ENCODE results near the gene FLOT1. TPM values are rescaled to one million over a fixed set of nuclear protein-coding genes. Genes with fewer than 3 reads are reported as not detected.
A peak's percentile ranks its signal among the peaks of the same experiment; 100 is the strongest.

FLOT1 gene, protein sequence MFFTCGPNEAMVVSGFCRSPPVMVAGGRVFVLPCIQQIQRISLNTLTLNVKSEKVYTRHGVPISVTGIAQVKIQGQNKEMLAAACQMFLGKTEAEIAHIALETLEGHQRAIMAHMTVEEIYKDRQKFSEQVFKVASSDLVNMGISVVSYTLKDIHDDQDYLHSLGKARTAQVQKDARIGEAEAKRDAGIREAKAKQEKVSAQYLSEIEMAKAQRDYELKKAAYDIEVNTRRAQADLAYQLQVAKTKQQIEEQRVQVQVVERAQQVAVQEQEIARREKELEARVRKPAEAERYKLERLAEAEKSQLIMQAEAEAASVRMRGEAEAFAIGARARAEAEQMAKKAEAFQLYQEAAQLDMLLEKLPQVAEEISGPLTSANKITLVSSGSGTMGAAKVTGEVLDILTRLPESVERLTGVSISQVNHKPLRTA
- 46.6 and 107 TPM in 2 replicates for total RNA-seq

DNA sequence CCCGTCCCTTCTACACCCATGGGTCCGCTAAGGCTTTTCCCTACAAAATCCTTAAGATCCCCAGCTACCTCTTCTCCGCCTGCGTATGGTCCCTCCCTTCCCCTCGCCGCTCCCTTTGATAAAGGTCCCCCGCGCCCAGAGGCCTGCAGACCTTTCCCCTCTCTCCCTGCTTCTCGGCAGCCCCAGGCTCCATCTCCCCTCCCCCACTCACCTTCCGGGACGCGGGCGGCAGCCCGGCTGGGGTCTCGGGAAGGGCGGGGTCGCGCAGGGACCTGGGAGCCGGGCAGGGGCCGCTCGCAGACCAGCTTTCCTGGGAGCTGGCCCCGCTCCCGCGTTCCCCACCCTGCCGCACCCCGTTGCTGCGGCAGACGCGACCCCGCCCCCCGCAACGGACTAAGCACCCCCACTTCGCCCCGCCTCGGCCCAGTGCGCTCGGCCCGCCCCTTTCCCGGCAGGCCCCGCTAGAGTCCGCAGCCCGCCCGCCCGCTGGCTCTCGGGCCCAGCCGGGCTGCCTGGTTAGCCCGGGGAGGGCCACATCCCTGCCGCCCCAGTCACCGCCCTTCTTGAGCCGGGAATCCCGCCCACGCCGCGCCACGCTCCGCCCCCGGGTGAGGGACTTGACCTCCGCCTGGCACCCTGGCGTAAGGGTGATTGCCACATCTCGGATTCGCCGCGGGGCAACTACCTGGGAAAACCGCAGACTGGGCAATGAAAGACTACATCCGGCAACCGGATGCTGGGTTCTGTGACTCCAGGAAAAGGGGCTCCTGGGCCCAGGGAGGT is at the start of gene FLOT1:
Gene FLOT1, minus strand, starts transcription at position 372 of the 783 bp plus-strand sequence. CDS start 498 bp downstream, outside the sequence.
- DNase-seq (ENCODE audit: low read depth, low spot score): no peak

DNA sequence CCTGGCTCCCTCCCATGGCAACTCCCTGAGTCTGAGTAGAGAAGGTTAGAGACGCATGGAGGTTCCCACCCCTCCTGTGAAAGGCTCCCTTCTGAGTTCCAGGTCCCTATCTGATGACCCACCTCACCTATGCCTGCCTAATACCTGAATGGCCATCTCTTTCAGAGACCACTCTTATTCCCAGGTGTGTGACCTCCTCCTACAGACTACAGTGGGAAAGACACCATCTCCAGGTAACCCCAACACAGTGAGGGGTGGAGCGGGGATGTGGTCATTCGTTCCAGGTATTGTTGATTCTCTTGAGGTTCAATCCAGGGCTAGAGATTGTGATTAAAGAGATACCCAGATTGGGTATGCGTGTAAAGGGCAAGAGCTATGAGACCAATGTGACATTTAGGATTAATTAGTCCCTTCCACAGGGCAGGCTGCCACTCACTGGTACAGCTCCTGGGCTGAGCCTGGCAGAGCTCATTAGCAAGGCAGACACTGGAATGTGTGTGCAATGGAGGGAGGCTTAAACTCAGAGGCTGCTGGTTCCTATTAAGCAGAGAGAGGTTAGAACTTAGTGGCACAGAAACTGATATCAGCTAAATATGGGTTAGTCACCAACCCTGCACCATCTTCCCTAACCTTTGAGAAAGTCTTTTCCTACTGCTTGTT is 48.4 kb upstream of the FLOT1 start:
- DNase-seq (ENCODE audit: low read depth, low spot score): no peak

DNA sequence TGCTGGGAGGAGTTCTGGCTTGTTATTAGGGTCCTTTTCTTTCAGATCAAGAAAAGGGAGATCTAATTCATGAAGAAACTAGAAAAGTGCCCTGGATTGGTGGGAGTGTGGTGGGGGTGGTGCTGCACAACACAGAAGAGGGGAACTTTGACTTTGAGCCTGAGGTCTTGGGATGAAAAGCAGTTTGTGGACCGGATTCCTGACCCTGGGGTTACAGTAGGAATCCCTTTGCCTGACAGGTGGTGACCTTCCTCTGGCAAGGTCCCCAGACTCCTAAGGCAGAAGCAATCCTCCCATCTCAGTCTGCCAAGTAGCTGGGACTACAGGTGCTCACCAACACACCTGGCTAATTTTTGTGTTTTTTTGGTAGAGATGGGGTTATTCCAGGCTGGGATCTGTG is 47.1 kb upstream of the FLOT1 start:
- DNase-seq (ENCODE audit: low read depth, low spot score): no peak

DNA sequence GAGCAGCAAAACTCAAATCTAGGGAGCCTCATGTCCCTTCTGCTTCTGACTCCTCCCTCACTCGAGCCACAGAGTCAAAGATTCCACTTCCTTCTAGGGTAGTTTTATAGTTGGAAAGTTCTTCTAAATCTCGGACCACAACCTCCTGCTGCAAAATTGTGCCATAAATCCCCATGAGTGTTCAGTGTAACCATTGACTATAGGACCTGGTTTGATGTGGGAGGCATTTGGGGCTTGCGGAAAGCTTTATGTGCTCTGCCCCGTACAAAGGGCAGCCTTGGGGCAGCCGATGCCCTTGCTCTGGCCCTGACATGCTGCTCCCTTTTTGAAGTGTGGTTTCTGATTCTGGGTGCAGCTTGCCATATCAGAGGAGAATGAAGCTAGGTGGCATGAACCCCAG is 45.5 kb upstream of the FLOT1 start:
- DNase-seq (ENCODE audit: low read depth, low spot score): no peak

DNA sequence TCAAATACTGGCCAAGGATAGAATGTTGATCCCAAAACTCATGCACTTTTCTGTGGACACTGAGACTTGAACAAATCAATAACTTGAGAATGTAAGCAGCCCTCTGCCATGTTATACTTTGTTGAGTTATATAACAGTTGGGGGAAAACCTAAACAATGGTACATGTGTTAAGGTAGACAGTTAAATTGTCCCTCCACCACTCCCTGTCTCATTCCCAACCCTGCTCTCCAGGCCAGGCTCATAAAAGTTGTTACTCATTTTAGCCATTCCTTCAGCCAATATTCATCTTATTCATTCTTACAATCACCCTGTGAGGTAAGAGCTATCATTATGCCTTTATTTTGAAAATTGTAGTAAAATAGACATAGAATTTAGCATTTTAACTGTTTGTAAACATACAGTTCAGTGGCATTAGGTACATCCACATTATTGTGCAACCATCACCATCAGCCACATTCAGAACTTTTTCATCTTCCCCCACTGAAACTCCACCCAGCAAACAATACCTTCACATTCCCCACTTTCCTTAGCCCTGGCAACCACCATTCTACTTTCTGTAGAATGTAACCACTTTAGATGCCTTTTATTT is 40.0 kb upstream of the FLOT1 start:
- no peak for DNase-seq (ENCODE audit: low read depth, low spot score)

DNA sequence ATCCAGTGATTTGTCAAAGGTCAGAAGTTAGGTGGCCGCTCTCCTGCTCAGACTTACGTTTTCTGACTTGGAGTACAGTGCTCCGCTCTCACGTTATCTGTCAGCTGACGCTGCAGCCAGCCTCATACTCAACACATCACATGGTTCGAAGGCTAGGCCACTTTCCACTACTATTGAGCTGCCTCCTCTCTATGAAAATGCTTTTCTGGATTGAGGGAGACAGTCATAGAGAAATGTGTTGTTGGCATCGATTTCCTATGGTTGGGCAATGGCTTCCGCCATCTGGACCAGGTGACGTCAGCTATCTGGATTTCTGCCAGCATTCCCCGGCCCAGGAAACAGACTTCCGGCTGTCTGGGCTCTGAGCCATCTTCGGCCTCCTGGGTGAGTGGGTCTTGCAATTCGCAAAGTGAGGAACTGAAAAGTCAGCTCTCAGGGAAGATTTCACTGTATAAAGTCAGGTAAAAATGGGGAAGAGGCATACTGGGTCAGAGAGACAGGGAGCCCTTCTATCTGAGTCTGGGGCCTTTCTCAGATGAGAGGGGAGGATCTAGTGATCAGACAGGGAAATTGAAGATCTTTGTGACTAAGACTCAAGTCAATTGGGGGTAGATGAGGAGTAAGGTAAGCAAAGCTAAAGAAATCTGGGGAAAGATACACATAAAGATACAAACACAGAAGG is 39.4 kb upstream of the FLOT1 start:
- DNase-seq (ENCODE audit: low read depth, low spot score): peak; percentile 84

DNA sequence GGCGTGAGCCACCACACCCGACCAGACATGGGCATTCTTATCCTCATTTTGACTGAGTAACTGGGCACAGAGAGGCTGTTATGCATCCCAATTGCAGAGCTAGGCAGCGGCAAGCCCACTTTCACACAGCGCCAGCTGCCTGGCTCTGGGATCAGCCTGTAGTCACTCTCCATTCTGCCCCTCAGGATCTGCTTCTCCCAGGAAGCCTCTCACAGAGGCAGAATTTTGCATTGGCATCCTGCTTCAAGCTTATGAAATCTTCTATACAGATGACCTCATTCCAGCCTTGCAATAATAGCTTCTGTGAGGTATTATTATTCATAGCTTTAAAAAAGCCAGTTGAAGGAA is 38.9 kb upstream of the FLOT1 start:
- DNase-seq (ENCODE audit: low read depth, low spot score): no peak

DNA sequence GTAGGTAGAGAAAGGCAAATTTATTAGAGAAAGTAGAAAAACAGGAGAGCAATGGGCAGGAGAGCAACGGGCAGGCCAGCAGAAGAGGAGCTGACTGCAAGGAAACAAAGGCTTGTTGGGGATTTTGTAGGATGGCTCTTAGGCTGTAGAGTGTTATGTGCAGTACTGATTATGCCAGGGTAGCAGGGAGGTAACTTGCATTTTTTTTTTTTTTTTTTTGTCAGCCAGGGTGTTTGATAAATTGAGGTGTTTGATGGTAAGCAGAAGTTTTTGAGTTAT is 38.1 kb upstream of the FLOT1 start:
- DNase-seq (ENCODE audit: low read depth, low spot score): no peak

DNA sequence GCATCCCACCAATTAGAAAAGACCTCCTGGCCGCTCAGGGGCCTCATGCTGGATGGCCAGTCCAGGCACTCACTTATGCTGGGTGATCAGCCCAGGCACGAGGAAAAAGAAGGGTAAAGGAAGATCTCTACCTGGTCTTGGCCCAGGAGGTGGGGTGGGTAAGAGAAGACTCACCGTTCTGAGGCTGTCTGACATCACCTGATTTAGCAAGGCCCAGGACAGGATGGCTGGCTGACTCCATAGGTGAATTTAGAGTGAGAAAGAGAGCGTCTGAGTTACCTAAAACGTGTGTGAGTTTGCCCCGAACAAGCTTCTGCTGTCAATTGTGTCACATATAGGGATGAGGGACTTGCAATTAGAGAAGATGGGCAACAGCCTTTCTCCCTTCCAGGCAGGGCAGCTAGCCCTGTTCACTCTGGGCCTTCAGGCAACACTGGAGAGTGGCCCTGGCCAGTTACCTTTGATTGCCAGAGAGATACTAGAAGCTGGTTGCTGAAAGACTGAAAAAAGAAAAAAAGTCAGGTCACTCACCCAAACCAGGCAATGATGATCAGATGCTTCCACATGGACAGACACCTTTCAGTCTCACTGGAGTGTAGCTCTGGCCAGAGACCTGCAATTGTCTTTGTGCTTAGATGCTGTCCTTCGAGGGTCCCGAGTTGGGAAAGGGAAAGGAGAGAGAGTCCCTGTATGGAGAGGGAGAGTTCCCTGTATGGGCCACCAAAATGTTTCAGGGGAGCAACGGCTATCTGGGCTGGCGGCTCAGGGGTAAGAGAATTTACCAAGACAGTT is 37.6 kb upstream of the FLOT1 start:
- DNase-seq (ENCODE audit: low read depth, low spot score): no peak

DNA sequence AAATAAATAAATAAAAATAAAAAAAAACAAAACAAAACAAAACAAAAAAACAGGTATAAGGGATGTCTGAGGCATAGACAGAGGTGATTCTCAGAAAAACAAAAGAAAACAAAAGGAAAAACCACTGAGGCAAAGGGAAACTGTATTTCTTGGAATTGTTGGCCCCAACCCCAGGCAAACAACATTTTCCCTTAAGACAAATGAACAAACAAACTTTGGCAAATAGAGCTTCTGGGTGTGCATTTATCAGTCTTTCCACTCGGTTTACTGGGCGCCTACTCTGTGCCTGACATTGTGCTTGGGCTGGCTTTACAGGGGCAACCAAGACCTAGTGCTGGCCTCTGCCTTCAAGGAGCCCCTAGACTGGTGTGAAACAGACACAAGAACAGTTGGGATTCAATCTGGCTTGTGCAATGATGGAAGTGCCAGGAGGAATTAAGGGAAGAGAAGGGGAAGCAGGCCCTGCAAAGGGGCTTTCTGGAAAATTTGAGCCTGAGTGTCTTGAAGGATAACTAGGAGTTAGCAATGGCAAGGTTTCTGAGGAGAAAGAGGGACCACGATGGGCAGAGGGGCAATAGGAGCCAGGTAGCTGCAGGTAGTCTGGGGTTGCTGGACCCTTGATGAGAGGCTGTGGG is 35.6 kb upstream of the FLOT1 start:
- DNase-seq (ENCODE audit: low read depth, low spot score): no peak

DNA sequence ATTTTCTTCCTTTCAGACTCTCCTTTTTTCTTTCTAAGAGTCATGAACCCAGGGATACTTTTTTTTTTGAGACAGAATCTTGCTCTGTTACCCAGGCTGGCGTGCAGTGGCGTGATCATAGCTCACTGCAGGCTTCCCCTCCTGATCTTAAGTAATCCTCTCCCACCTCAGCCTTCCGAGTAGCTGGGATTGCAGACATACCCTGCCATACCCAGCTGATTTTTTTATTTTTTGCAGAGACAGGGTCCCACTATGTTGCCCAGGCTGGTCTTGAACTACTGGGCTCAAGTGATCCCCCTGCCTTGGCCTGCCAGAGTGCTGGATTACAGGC is 34.6 kb upstream of the FLOT1 start:
- no peak for DNase-seq (ENCODE audit: low read depth, low spot score)

DNA sequence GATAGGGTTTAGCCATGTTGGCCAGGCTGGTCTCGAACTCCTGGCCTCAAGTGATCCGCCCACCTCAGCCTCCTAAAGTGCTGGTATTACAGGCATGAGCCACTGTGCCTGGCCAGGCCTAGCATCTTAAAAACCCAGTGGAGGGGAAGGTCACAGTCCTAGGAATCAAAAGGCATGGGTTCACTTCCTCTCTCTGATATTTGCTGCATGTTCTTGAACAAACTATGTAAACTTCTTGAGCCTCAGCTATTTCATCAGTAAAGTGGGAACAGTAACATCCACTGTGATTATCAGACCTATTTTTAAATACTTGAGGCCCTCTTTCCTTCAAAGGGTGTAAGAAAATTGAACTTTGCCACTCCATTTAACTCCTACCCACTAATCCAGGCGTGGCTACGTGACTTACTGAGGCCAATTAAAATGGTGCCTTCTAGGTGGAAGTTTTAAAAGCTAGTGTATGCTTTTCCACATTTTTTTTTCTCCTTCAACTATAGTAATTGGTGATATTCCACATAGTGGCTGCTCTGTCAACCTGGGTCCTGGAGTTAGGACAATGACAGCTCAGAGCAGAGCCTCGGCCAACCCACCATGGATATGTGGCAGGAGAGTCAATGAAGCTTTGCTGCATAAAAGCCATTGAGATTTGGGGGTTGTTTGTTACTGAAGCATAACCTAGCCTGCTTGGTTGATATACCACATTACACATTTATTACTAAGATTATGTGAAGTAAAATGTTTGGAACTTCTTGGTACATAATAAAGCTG is 34.1 kb upstream of the FLOT1 start:
- DNase-seq (ENCODE audit: low read depth, low spot score): no peak

DNA sequence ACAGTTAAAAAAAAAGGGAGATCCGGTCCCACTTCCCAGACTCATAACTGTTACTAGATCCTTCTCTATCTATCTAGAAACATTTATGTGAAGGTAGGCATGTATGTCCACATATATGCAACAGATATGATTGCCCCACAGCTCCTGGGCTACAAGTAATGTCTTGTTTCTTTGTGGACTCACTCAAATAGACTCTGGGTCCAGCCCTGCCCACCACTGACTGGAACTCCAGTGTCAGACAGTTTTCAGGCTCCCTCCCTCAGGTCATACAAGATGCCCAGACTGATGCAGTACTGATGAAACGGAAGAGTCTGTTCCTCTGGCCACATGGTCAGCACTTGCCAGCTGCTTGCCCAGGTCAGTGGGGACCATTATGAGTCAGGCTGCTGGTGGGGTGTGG is 32.6 kb upstream of the FLOT1 start:
- no peak for DNase-seq (ENCODE audit: low read depth, low spot score)

DNA sequence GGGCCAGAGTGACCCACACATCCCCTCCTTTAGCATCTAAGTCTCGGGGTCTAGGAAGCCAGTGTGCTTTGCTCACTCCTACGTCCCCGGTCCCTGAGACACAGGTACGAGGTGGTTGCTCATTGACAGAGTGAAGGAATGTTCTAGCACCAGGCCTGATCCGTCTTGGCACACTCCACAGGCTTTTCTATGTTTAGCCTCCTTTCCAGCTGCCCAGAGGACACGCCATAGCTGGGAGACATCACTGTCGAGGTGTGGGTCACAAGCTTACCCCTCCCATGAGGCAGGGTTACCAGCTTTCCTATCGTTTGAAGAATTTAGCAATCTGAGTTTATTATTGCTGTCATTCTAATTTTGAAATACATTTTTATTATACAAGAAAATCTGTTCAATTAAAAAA is 32.2 kb upstream of the FLOT1 start:
- DNase-seq (ENCODE audit: low read depth, low spot score): no peak

DNA sequence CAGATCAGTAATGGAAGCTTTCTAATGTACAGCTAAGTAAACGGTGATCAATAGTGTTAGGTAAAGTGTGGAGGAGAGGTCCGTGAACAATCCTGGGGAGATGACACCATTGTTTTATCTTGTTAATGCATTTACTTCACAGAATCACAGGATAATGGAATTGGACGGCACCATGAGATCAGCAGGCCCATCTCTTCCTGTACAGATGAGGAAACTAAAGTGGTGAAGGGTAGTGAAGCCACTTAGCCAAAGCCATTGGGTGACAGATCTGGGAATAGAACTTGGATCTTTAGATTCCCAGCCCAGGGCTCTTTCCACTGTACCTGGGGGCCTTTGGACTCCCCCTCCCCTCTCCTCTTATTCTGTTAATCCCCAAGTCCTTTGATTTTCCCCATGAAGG is 28.1 kb upstream of the FLOT1 start:
- DNase-seq (ENCODE audit: low read depth, low spot score): no peak

DNA sequence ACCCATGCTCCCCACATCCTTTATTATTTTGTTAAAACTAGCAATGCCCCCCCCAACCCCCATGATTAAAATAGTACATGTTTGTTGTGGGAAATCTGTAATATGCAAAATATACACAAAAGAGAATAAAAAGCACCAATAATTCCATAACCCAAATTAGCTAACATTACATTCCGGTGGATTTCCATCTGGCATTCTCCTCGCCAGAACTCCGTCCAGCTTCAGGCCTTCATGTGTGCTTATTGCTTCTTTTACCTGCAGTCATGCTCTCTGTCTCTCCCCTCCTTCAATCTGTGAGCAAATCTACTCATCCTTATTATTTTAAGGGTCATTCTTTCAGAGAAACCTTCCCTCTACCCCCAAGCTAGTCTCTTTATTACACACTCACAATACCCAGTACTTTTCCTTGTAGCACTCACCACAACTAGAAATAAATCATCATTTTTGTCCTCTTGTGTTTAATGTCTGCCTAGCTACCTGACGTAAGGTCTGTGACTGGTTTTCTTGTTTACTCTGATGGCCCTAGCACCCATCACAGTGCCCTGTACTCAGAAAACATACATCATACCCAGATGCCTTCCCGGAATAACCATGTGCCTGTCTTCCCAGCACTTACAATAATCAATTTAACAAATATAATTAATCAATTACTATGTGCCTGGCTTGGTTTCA is 27.5 kb upstream of the FLOT1 start:
- no peak for DNase-seq (ENCODE audit: low read depth, low spot score)

DNA sequence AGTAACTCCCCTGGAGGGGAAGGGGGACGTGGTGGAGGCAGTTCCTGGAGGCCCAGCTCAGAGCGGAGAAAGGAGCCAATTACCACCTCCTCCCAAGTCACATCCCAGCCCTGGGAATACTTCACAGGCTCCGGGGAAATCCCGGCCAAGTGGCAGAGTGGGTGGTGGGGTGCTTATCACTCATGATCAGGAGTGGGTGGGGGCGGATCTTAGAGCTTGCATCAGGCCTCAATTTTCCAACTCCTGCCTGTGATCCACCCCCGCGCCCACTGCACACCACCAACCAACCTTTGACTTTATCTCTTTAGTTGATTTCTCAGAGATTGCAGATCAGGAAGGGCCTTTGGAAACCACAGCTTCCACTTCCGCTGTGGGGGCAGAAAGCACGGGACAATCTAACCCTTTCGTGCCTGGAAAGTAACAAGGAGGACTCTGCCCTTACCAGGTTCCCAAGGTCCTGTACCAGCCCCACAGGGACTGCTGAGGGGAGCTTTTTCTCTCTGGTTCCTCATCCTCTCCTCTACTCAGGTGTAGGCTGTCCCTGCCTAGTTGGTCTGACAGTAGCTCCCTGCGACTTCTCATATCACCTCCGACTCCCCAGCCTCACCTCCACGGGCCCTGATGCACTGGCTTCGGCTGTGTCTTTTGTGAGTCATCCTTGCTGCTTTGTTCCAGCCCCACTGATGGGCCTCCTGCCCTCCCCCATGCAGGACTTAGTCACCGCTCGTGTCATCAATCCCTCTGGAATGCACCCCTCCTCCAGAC is 26.8 kb upstream of the FLOT1 start:
- no peak for DNase-seq (ENCODE audit: low read depth, low spot score)

DNA sequence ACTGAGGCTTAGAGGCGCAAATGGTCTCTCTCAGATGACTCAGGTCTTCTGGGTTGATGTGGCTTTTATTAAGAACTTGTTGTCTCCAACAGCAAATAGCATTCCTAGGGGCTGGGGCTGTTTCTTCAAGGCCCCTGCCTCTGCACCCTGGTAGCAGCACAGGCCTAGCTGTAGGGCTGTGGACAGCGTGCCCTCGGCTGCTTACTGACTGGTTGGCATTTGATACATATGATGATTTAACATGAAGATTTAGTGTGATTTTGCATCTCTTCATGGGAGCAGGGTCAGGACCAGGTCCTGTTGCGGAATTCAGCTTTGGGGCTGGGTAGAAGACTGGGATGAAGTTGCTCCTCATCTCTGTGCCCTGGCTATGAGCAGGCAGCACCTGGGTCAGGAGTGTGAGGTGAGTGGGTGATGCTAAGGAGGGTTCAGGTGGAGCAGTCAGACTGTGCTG is 26.2 kb upstream of the FLOT1 start:
- no peak for DNase-seq (ENCODE audit: low read depth, low spot score)
